GM12878 (cell line): ENCODE measurements around the gene C2CD4D. TPM values are rescaled to one million over a fixed set of nuclear protein-coding genes. Genes with fewer than 3 reads are reported as not detected.

ENCODE experiments used
- ATAC-seq: fragments of 200-7000 bp; cut with Tn5 transposase; 3 replicates; pipeline ENCODE4 v1.9.1; 2020; ENCODE audit warnings: mild to moderate bottlenecking, moderate library complexity
- BruUV-seq: library from RNA; stranded (reverse); fragments of 400-500 nt; replicated peaks from 2 replicates; lab custom pipeline; 2021; lab: Mats Ljungman, UMichigan
- CTCF ChIA-PET: fragments of 300-600 bp; sonication (Branson Sonifier 250); formaldehyde crosslinking; extraction: SDS; loops from one replicate; lab custom pipeline; 2021; ENCODE audit warnings: inconsistent platforms; lab: Yijun Ruan, JAX
- POLR2A ChIA-PET: fragments of 350-600 bp; formaldehyde crosslinking; extraction: SDS; loops from one replicate; lab custom pipeline; 2021; ENCODE audit warnings: inconsistent platforms; lab: Charles Lee
- RAD21 ChIA-PET: fragments of 300-600 bp; sonication (Branson Sonifier 250); formaldehyde crosslinking; loops from one replicate; lab custom pipeline; 2023; ENCODE audit warnings: antibody characterized with exemption; ENCODE audit not compliant: unreplicated experiment; lab: Charles Lee
- SMC1A ChIA-PET: fragments of 300-600 bp; sonication (Branson Sonifier 250); formaldehyde crosslinking; loops from one replicate; lab custom pipeline; 2023; ENCODE audit not compliant: unreplicated experiment, uncharacterized antibody; lab: Charles Lee
- DNase-seq: peaks from one replicate; pipeline ENCODE4 v3.0.0-alpha.2; 2011; ENCODE audit warnings: low read depth, low spot score
- FAIRE-seq: peaks from 3 replicates; lab custom pipeline; 2011; peaks lifted over from hg19 to GRCh38; lab: Jason Lieb, UNC
- H2AFZ ChIP-seq: 2 replicates; pipeline ENCODE4 v1.6.0; 2011; ENCODE audit warnings: low read depth, low read length, control low read depth; ENCODE audit not compliant: control insufficient read depth
- H3K27ac ChIP-seq: 2 replicates; pipeline ENCODE4 v1.5.1; 2011; ENCODE audit warnings: control low read depth; ENCODE audit not compliant: control insufficient read depth, insufficient read depth
- H3K27me3 ChIP-seq, 2 experiments: replicated peaks in 1 of 2; 2 replicates each; pipeline versions ENCODE4 v1.6.0 to v1.6.1; 2011; ENCODE audit warnings: low read length in 1 of 2; ENCODE audit not compliant: control insufficient read depth in 2 of 2, insufficient read depth in 2 of 2
- H3K36me3 ChIP-seq, 2 experiments: 2 replicates each; pipeline ENCODE4 v1.5.1; 2011; ENCODE audit warnings: low read length in 1 of 2; ENCODE audit not compliant: control insufficient read depth in 2 of 2, insufficient read depth in 2 of 2
- H3K4me1 ChIP-seq: 2 replicates; pipeline ENCODE4 v1.6.1; 2011; ENCODE audit warnings: mild to moderate bottlenecking, low read length, moderate library complexity, mixed read lengths; ENCODE audit not compliant: control insufficient read depth, insufficient read depth
- H3K4me2 ChIP-seq: 2 replicates; pipeline ENCODE4 v1.6.0; 2011; ENCODE audit warnings: control low read depth; ENCODE audit not compliant: control insufficient read depth, insufficient read depth
- H3K4me3 ChIP-seq: fragments of 200-600 bp; sonication (generic); 2 replicates; pipeline ENCODE4 v1.5.1; 2016
- H3K79me2 ChIP-seq: 2 replicates; pipeline ENCODE4 v1.6.0; 2011; ENCODE audit warnings: low read length; ENCODE audit not compliant: control insufficient read depth, insufficient read depth
- H3K9ac ChIP-seq: 2 replicates; pipeline ENCODE4 v1.8.0; 2011; ENCODE audit warnings: low read length, control low read depth, mixed read lengths; ENCODE audit not compliant: control insufficient read depth, insufficient read depth
- H3K9me3 ChIP-seq: replicated peaks from 3 replicates; pipeline ENCODE4 v1.5.1; 2011; ENCODE audit warnings: mild to moderate bottlenecking, low read length; ENCODE audit not compliant: control insufficient read depth, insufficient read depth
- H4K20me1 ChIP-seq: 2 replicates; pipeline ENCODE4 v1.6.0; 2011; ENCODE audit not compliant: control insufficient read depth, insufficient read depth
- CBX3 ChIP-seq: fragments of 200-600 bp; sonication (generic); IDR thresholded peaks from 2 replicates; pipeline ENCODE4 v1.6.1; 2016; ENCODE audit warnings: low read depth, borderline replicate concordance
- EGR1 ChIP-seq, 2 experiments: IDR thresholded peaks; 1 replicate in 1 of 2; 2 replicates in 1 of 2; pipeline ENCODE4 v1.6.1; 2011 to 2012; ENCODE audit warnings: low read depth in 2 of 2, low read length in 2 of 2, borderline replicate concordance in 1 of 2, mild to moderate bottlenecking in 1 of 2, moderate library complexity in 1 of 2
- FOS ChIP-seq: IDR thresholded peaks from 3 replicates; pipeline ENCODE4 v1.6.1; 2011; ENCODE audit warnings: borderline replicate concordance; ENCODE audit not compliant: insufficient read length; ENCODE audit errors: extremely low read depth
- IRF4 ChIP-seq: IDR thresholded peaks from 2 replicates; pipeline ENCODE4 v1.6.1; 2011; ENCODE audit warnings: low read depth, low read length
- KDM1A ChIP-seq: fragments of 200-600 bp; sonication (generic); IDR thresholded peaks from 2 replicates; pipeline ENCODE4 v1.6.1; 2016; ENCODE audit warnings: borderline replicate concordance
- RAD21 ChIP-seq: IDR thresholded peaks from 2 replicates; pipeline ENCODE4 v1.6.1; 2011; ENCODE audit warnings: mild to moderate bottlenecking, low read depth, low read length, moderate library complexity; ENCODE audit not compliant: insufficient read depth
- STAT1 ChIP-seq: fragments of 450-650 bp; conservative IDR thresholded peaks from 2 replicates; pipeline ENCODE4 v1.6.1; 2014; ENCODE audit warnings: antibody characterized with exemption, mild to moderate bottlenecking
- ZBTB33 ChIP-seq: fragments of 450-650 bp; IDR thresholded peaks from 2 replicates; pipeline ENCODE4 v1.6.1; 2017; ENCODE audit warnings: mild to moderate bottlenecking
- ZNF687 ChIP-seq: fragments of 450-650 bp; IDR thresholded peaks from 2 replicates; pipeline ENCODE4 v1.6.1; 2017; ENCODE audit warnings: mild to moderate bottlenecking, moderate library complexity
- WGBS: methylation state at CpG from one replicate; pipeline ENCODE4 v1.1.6; 2016; ENCODE audit warnings: low lambda C conversion rate; ENCODE audit not compliant: insufficient replicate concordance, insufficient coverage; ENCODE audit errors: missing lambda C conversion rate; 5-methylcytosine and 5-hydroxymethylcytosine counted together
- in situ Hi-C: fragments of 300-500 bp; cut with MboI; formaldehyde crosslinking; loops from 9 replicates; pipeline ENCODE4 v1.14.3; 2018; ENCODE audit warnings: mixed read lengths
- intact Hi-C: fragments of 100-400 bp; cut with micrococcal nuclease; formaldehyde crosslinking; loops from one replicate; pipeline ENCODE4 v1.14.2; 2022; ENCODE audit not compliant: unreplicated experiment
- polyA plus RNA-seq, 11 experiments: library from polyadenylated mRNA; depleted of rRNA in 4 of 11; unstranded in 6 of 11; stranded (reverse) in 5 of 11; fragments of >200 nt; fragmentation: Nextera tagmentation in 4 of 11; fragmentation: Illumina TruSeq in 1 of 11; extraction: Ambion mirVana in 4 of 11; extraction: Trizol in 1 of 11; gene quantifications; 1 replicate in 1 of 11; 2 replicates in 10 of 11; pipeline versions ENCODE4 v1.2.1 to v1.2.3, GENCODE V29; 2011 to 2016; ENCODE audit warnings: inconsistent platforms in 2 of 11, missing spikeins in 2 of 11, low read depth in 1 of 11
- total RNA-seq, 4 experiments: library from RNA; depleted of rRNA in 3 of 4; stranded (reverse); fragments of >200 nt in 3 of 4; fragmentation: Illumina TruSeq in 1 of 4; extraction: Trizol in 1 of 4; gene quantifications; 2 replicates each; pipeline versions ENCODE4 v1.2.1 to v1.2.3, GENCODE V29; 2013 to 2021

The C2CD4D gene
- total and polyA plus RNA-seq, 10 of the 15 experiments (the other 5 are each of a cell fraction or from before 2014, with no cell fraction given), result 0.03 to 0.67 (median 0.13) TPM; not detected in 4

GRCh38 chr1:151854658-151855057 lies 15.0 kb upstream of the C2CD4D start (continued):
- TF ChIP-seq ZNF687, result no peak
- TF ChIP-seq, all 136 proteins: peak for 0

DNA sequence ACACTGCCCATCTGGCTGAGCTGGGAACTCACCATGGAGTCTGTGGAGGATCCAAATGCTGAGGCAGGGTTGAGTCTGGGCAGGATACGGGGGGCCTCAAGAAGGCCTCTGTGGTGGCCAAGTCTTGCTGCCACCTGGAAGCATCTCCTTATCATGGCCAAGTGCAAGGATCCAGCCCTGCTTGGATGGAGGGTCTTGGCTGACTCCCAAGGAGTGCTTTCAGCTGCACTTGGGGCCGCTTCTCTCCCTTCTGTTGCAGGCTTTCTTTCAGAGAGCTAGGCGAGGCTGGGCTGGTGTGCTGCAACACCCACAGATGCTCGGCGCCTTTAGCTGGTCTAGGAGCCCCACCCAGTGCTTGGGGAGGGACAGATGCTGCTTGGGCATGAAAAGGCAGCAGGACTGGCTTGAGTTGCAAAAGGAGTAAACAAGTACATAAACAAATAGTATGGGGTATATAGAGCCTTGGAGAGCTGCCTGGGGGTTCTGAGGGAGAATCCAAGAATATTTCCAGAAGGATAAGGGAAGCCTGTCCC lies 13.9 kb upstream of the C2CD4D start, which contains the start of gene THEM5:
TSS of gene THEM5 (minus strand) at position 302 of the 533 bp plus-strand sequence. CDS start at position 155, 147 bp downstream.
- no peaks in the 10 kb centered on the region for H3K9me3 ChIP-seq
- ChIA-PET CTCF (interaction anchor here (0.8 to 1.6 kb wide), 3 partner anchors 13 to 28 kb away, joined by 3 read pairs; no protein-coding TSS in a partner anchor), SMC1A (interaction anchor here (0.5 to 1.4 kb wide), 3 partner anchors 9 to 584 kb away, joined by 3 read pairs; partner anchors contain the start of gene C2CD4D), RAD21 (no interaction called here), POLR2A (no interaction called here)
- H2AFZ ChIP-seq, result no peak within 1 kb of the TSS
- ATAC-seq, result peak; percentile 36; the same call in 1 of the 3 replicates
- H3K4me2 ChIP-seq, result no peak within 1 kb of the TSS
- peaks cover 0 to 3% of the 10 kb centered on the region in 2 experiments; a peak in 1 of 4 replicates for H3K27me3 ChIP-seq
- no peak within 1 kb of the TSS for H3K9ac ChIP-seq
- no peaks in the 10 kb centered on the region for H3K79me2 ChIP-seq
- TF ChIP-seq KDM1A (no peak), CBX3 (no peak), RAD21 (peak; percentile 26; the same call in 1 of the 2 replicates), IRF4 (no peak), ZBTB33 (no peak), STAT1 (no peak), EGR1 (IDR thresholded peaks at IDR 0.05; ENCODE audit: borderline replicate concordance in 1 of 2, low read depth in 2 of 2, low read length in 2 of 2) (no peak), FOS (no peak)
- FAIRE-seq, result no peak
- H3K36me3 ChIP-seq, result no peaks in the 10 kb centered on the region
- 25% methylated on average over 5 of the region's 5 CpGs for WGBS
- no peak within 1 kb of the TSS for H3K27ac ChIP-seq
- intact Hi-C loops (loop anchor here (2.0 kb wide), 1 partner anchor 29 kb away; no protein-coding TSS in a partner anchor), in situ Hi-C loops (no loop called here)
- no TSS peak for BruUV-seq
- H3K4me1 ChIP-seq, result no peaks in the 10 kb centered on the region
- H4K20me1 ChIP-seq, result no peaks in the 10 kb centered on the region
- no peak within 1 kb of the TSS for H3K4me3 ChIP-seq
- no peak for DNase-seq
